Measurements from ENCODE around the gene NCAM1. TPM values are rescaled to one million over a fixed set of nuclear protein-coding genes. Genes with fewer than 3 reads are reported as not detected.

Gene NCAM1
- total and polyA plus RNA-seq, 2 donors (not counting 1 experiment from before 2014, with no cell fraction given) = 0.17 to 2.6 TPM

- H3K4me2 ChIP-seq (ENCODE audit: extremely low read depth, insufficient read depth, low read length) = no peak overlapping the region
- no peak overlapping the region for H2AFZ ChIP-seq (ENCODE audit: low read length)
- H3K79me2 ChIP-seq (ENCODE audit: control insufficient read depth, insufficient read depth, low read length) = no peaks in the 10 kb centered on the region
- H3K4me3 ChIP-seq (replicated peaks in 1 of 4; ENCODE audit: control extremely low read depth in 1 of 4, insufficient read depth in 1 of 4, low read depth in 3 of 4, low read length in 4 of 4) = no peak overlapping the region
- H3K9ac ChIP-seq (ENCODE audit: insufficient read depth, low read length) = no peak overlapping the region
- no peak for TF ChIP-seq EZH2 (IDR thresholded peaks at IDR 0.05; ENCODE audit: low read length, missing control alignments)
- TF ChIP-seq, protein P1, sequence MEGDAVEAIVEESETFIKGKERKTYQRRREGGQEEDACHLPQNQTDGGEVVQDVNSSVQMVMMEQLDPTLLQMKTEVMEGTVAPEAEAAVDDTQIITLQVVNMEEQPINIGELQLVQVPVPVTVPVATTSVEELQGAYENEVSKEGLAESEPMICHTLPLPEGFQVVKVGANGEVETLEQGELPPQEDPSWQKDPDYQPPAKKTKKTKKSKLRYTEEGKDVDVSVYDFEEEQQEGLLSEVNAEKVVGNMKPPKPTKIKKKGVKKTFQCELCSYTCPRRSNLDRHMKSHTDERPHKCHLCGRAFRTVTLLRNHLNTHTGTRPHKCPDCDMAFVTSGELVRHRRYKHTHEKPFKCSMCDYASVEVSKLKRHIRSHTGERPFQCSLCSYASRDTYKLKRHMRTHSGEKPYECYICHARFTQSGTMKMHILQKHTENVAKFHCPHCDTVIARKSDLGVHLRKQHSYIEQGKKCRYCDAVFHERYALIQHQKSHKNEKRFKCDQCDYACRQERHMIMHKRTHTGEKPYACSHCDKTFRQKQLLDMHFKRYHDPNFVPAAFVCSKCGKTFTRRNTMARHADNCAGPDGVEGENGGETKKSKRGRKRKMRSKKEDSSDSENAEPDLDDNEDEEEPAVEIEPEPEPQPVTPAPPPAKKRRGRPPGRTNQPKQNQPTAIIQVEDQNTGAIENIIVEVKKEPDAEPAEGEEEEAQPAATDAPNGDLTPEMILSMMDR (conservative IDR thresholded peaks at IDR 0.05 in 1 of 2, IDR thresholded peaks at IDR 0.05 in 1 of 2; ENCODE audit: low read depth in 1 of 2, low read length in 2 of 2) = no peak
- H3K36me3 ChIP-seq (ENCODE audit: control insufficient read depth, insufficient read depth, low read length) = no peaks in the 10 kb centered on the region
- peak in 1 of 2 donors; percentile 22 for DNase-seq (ENCODE audit: low read depth in 2 of 2)
- H3K9me3 ChIP-seq (ENCODE audit: control insufficient read depth, insufficient read depth, low read depth, low read length) = no peaks in the 10 kb centered on the region
- H3K4me1 ChIP-seq (ENCODE audit: control insufficient read depth, extremely low read depth, insufficient read depth, low read length) = no peaks in the 10 kb centered on the region
- no peaks in the 10 kb centered on the region for H4K20me1 ChIP-seq (ENCODE audit: control insufficient read depth, extremely low read depth, insufficient read depth, low read length)
- H3K27me3 ChIP-seq (ENCODE audit: control insufficient read depth, insufficient read depth, low read length) = no peaks in the 10 kb centered on the region
- H3K27ac ChIP-seq (ENCODE audit: insufficient read depth, low read length) = no peak overlapping the region
Observed at GRCh38 chr11:113159988-113160807, 199.0 kb downstream of the NCAM1 start.

- no peak overlapping the region for H3K4me2 ChIP-seq (ENCODE audit: extremely low read depth, insufficient read depth, low read length)
- no peak for DNase-seq (ENCODE audit: low read depth in 2 of 2)
Observed at GRCh38 chr11:113160808-113161124, 199.5 kb downstream of the NCAM1 start.

More at GRCh38 chr11:113160808-113161124, 199.5 kb downstream of the NCAM1 start:
- no peak overlapping the region for H3K27ac ChIP-seq (ENCODE audit: insufficient read depth, low read length)
- H3K79me2 ChIP-seq (ENCODE audit: control insufficient read depth, insufficient read depth, low read length) = no peaks in the 10 kb centered on the region
- H4K20me1 ChIP-seq (ENCODE audit: control insufficient read depth, extremely low read depth, insufficient read depth, low read length) = no peaks in the 10 kb centered on the region
- no peaks in the 10 kb centered on the region for H3K36me3 ChIP-seq (ENCODE audit: control insufficient read depth, insufficient read depth, low read length)
- H3K9ac ChIP-seq (ENCODE audit: insufficient read depth, low read length) = no peak overlapping the region
- no peak overlapping the region for H3K4me3 ChIP-seq (replicated peaks in 1 of 4; ENCODE audit: control extremely low read depth in 1 of 4, insufficient read depth in 1 of 4, low read depth in 3 of 4, low read length in 4 of 4)
- TF ChIP-seq, protein P1 (conservative IDR thresholded peaks at IDR 0.05 in 1 of 2, IDR thresholded peaks at IDR 0.05 in 1 of 2; ENCODE audit: low read depth in 1 of 2, low read length in 2 of 2) = no peak
- TF ChIP-seq EZH2 (IDR thresholded peaks at IDR 0.05; ENCODE audit: low read length, missing control alignments) = no peak
- H2AFZ ChIP-seq (ENCODE audit: low read length) = no peak overlapping the region
- H3K9me3 ChIP-seq (ENCODE audit: control insufficient read depth, insufficient read depth, low read depth, low read length) = no peaks in the 10 kb centered on the region
- H3K4me1 ChIP-seq (ENCODE audit: control insufficient read depth, extremely low read depth, insufficient read depth, low read length) = no peaks in the 10 kb centered on the region
- no peaks in the 10 kb centered on the region for H3K27me3 ChIP-seq (ENCODE audit: control insufficient read depth, insufficient read depth, low read length)

All from fibroblast of lung (primary cell).